K562 (cell line): Measurements from ENCODE around the gene TSPYL4. TPM values are rescaled to one million over a fixed set of nuclear protein-coding genes. Genes with fewer than 3 reads are reported as not detected.

Experiments
- BMI1 ChIP-seq: fragments of 150-350 bp; IDR thresholded peaks from 2 replicates; pipeline ENCODE4 v1.6.1; 2014; ENCODE audit warnings: low read length
- CHD4 ChIP-seq: fragments of 200-600 bp; sonication (generic); IDR thresholded peaks from 3 replicates; pipeline ENCODE4 v1.6.1; 2012; ENCODE audit warnings: low read depth, mild to moderate bottlenecking, mixed read lengths, low read length, inconsistent platforms; ENCODE audit not compliant: insufficient read depth, insufficient replicate concordance, poor library complexity, severe bottlenecking
- CREB1 ChIP-seq, 2 experiments: sonication (generic) in 1 of 2; formaldehyde crosslinking in 1 of 2; IDR thresholded peaks; 2 replicates each; pipeline versions ENCODE4 v1.6.1 to v1.8.0; 2012 to 2022; ENCODE audit warnings: inconsistent platforms in 1 of 2, mild to moderate bottlenecking in 1 of 2, missing genetic modification reagents in 1 of 2, moderate library complexity in 1 of 2
- CREM ChIP-seq: IDR thresholded peaks from 2 replicates; pipeline ENCODE4 v1.6.1; 2014; ENCODE audit warnings: antibody characterized with exemption, low read depth
- DDX20 ChIP-seq: fragments of 450-650 bp; IDR thresholded peaks from 2 replicates; pipeline ENCODE4 v1.6.1; 2016; ENCODE audit warnings: missing genetic modification characterization, low read depth, mild to moderate bottlenecking, missing compliant biosample characterization, moderate library complexity
- ETV1 ChIP-seq: fragments of 450-650 bp; conservative IDR thresholded peaks from 2 replicates; pipeline ENCODE4 v1.6.1; 2016; ENCODE audit warnings: missing genetic modification characterization, control low read depth, low read depth, missing compliant biosample characterization
- FOXJ3 ChIP-seq: sonication (generic); formaldehyde crosslinking; IDR thresholded peaks from 2 replicates; pipeline ENCODE4 v1.4.0; 2020; ENCODE audit warnings: mild to moderate bottlenecking, missing genetic modification reagents
- NFYB ChIP-seq: IDR thresholded peaks from 2 replicates; pipeline ENCODE4 v1.6.1; 2011; ENCODE audit warnings: mild to moderate bottlenecking, moderate library complexity; ENCODE audit not compliant: insufficient read length; ENCODE audit errors: extremely low read depth
- PHF21A ChIP-seq: fragments of 450-650 bp; IDR thresholded peaks from 2 replicates; pipeline ENCODE4 v1.6.1; 2017; ENCODE audit warnings: low read depth, borderline replicate concordance
- RB1 ChIP-seq: fragments of 450-650 bp; IDR thresholded peaks from 2 replicates; pipeline ENCODE4 v1.6.1; 2017; ENCODE audit warnings: low read depth, mild to moderate bottlenecking
- RFX1 ChIP-seq: fragments of 450-650 bp; IDR thresholded peaks from 2 replicates; pipeline ENCODE4 v1.6.1; 2016; ENCODE audit warnings: mild to moderate bottlenecking, moderate library complexity
- RFX5 ChIP-seq: IDR thresholded peaks from 2 replicates; pipeline ENCODE4 v1.6.1; 2011; ENCODE audit warnings: low read depth, mild to moderate bottlenecking, improper control_type of control experiment, low read length
- SLC30A9 ChIP-seq: fragments of 250-450 bp; sonication (Bioruptor Pico); IDR thresholded peaks from 2 replicates; pipeline ENCODE4 v1.8.0; 2022; ENCODE audit warnings: mild to moderate bottlenecking, moderate library complexity
- SMAD4 ChIP-seq: fragments of 250-450 bp; sonication (Bioruptor Pico); conservative IDR thresholded peaks from 2 replicates; pipeline ENCODE4 v1.8.0; 2021; ENCODE audit warnings: inconsistent platforms, mild to moderate bottlenecking, moderate library complexity
- ZNF75A ChIP-seq: fragments of 450-650 bp; formaldehyde crosslinking; IDR thresholded peaks from 2 replicates; pipeline ENCODE4 v1.4.0; 2020; ENCODE audit warnings: mild to moderate bottlenecking
- polyA plus RNA-seq, 8 experiments: library from polyadenylated mRNA; depleted of rRNA in 4 of 8; stranded (reverse) in 5 of 8; unstranded in 3 of 8; fragments of >200 nt; fragmentation: Nextera tagmentation in 2 of 8; fragmentation: Illumina TruSeq in 1 of 8; extraction: Ambion mirVana in 2 of 8; extraction: Trizol in 1 of 8; gene quantifications; 2 replicates each; pipeline versions ENCODE4 v1.2.1 to v1.2.3, GENCODE V29; 2011 to 2014; ENCODE audit warnings: inconsistent platforms in 1 of 8, missing spikeins in 1 of 8
- total RNA-seq, 7 experiments: library from RNA; depleted of rRNA in 6 of 7; stranded (reverse); fragments of >200 nt in 6 of 7; fragmentation: Illumina TruSeq in 2 of 7; extraction: Trizol in 2 of 7; gene quantifications; 2 replicates each; pipeline versions ENCODE4 v1.2.1 to v1.2.3, GENCODE V29; 2011 to 2021; ENCODE audit warnings: low replicate concordance in 1 of 7
- TF ChIP-seq, protein P1 (sequence below): fragments of 450-650 bp; IDR thresholded peaks from 2 replicates; pipeline ENCODE4 v1.6.1; 2016
- TF ChIP-seq, protein P2 (sequence below): fragments of 150-350 bp; conservative IDR thresholded peaks from 2 replicates; pipeline ENCODE4 v1.6.1; 2014; ENCODE audit warnings: low read length
- TF ChIP-seq, protein P3 (sequence below), 2 experiments: IDR thresholded peaks in 1 of 2; conservative IDR thresholded peaks in 1 of 2; 2 replicates each; pipeline ENCODE4 v1.6.1; 2016; ENCODE audit warnings: low read depth in 2 of 2, mild to moderate bottlenecking in 1 of 2, missing compliant biosample characterization in 1 of 2, missing genetic modification characterization in 1 of 2, moderate library complexity in 1 of 2
- TF ChIP-seq, protein P4 (sequence below): sonication (generic); formaldehyde crosslinking; IDR thresholded peaks from 2 replicates; pipeline ENCODE4 v1.9.0; 2022; ENCODE audit warnings: mild to moderate bottlenecking, missing genetic modification reagents
- TF ChIP-seq, protein P5 (sequence below): fragments of 250-450 bp; sonication (Bioruptor Pico); IDR thresholded peaks from 2 replicates; pipeline ENCODE4 v1.5.0; 2020; ENCODE audit warnings: mild to moderate bottlenecking

TSPYL4 gene
- total and polyA plus RNA-seq, 9 of the 15 experiments (the other 6 are each of a cell fraction or from before 2014, with no cell fraction given), result 0.69 to 18.0 (median 9.1) TPM

DNA sequence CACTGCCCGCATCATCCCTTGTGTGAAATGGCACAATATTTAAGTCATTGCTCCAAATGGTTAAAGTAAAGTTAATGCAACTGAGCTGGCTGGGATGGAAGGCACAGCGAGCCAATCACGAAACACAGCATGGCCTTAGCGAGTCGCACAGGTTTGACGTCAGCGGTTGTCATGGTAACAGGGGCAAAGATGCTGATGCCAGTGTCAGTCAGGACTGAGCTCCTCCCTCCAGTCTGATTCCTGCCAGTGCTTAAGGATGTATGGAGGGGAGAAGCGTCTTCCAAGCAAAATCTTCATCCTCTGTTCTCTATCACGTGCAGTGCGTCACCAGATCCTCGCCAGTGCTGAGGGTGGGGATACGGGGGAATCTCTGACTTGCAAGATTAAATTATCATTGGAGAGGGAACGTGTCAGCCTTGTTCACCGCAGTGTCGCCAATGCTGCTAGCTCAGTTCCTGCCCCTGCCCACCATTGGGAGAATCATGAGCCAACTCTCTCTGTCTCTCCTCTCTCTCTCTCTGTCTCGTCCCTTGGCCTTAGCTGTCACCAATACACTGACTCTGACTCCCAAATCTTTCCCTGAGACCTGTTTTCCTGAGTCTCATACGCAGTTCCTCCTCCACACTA is 24.5 kb downstream of the TSPYL4 start (continued):
- TF ChIP-seq BMI1, result peak; percentile 70; the same call in 1 of the 2 replicates
- no peak for TF ChIP-seq CHD4
- TF ChIP-seq, protein P1, sequence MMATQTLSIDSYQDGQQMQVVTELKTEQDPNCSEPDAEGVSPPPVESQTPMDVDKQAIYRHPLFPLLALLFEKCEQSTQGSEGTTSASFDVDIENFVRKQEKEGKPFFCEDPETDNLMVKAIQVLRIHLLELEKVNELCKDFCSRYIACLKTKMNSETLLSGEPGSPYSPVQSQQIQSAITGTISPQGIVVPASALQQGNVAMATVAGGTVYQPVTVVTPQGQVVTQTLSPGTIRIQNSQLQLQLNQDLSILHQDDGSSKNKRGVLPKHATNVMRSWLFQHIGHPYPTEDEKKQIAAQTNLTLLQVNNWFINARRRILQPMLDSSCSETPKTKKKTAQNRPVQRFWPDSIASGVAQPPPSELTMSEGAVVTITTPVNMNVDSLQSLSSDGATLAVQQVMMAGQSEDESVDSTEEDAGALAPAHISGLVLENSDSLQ, result peak; percentile 91
- TF ChIP-seq FOXJ3 (CRISPR knock-in tag), result no peak
- TF ChIP-seq SLC30A9 (CRISPR knock-in tag), result no peak
- no peak for TF ChIP-seq SMAD4 (CRISPR knock-in tag)
- no peak for TF ChIP-seq ETV1
- peak; percentile 95 for TF ChIP-seq RFX5
- TF ChIP-seq, protein P2, sequence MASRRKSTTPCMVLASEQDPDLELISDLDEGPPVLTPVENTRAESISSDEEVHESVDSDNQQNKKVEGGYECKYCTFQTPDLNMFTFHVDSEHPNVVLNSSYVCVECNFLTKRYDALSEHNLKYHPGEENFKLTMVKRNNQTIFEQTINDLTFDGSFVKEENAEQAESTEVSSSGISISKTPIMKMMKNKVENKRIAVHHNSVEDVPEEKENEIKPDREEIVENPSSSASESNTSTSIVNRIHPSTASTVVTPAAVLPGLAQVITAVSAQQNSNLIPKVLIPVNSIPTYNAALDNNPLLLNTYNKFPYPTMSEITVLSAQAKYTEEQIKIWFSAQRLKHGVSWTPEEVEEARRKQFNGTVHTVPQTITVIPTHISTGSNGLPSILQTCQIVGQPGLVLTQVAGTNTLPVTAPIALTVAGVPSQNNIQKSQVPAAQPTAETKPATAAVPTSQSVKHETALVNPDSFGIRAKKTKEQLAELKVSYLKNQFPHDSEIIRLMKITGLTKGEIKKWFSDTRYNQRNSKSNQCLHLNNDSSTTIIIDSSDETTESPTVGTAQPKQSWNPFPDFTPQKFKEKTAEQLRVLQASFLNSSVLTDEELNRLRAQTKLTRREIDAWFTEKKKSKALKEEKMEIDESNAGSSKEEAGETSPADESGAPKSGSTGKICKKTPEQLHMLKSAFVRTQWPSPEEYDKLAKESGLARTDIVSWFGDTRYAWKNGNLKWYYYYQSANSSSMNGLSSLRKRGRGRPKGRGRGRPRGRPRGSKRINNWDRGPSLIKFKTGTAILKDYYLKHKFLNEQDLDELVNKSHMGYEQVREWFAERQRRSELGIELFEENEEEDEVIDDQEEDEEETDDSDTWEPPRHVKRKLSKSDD, result no peak
- no peak for TF ChIP-seq ZNF75A (CRISPR knock-in tag)
- no peak for TF ChIP-seq DDX20
- peak; percentile 97 for TF ChIP-seq RFX1
- TF ChIP-seq, protein P3, sequence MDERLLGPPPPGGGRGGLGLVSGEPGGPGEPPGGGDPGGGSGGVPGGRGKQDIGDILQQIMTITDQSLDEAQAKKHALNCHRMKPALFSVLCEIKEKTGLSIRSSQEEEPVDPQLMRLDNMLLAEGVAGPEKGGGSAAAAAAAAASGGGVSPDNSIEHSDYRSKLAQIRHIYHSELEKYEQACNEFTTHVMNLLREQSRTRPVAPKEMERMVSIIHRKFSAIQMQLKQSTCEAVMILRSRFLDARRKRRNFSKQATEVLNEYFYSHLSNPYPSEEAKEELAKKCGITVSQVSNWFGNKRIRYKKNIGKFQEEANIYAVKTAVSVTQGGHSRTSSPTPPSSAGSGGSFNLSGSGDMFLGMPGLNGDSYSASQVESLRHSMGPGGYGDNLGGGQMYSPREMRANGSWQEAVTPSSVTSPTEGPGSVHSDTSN (CRISPR knock-in tag; IDR thresholded peaks at IDR 0.05; ENCODE audit: low read depth), result no peak
- TF ChIP-seq, protein P3 (tag; conservative IDR thresholded peaks at IDR 0.05; ENCODE audit: low read depth), result peak; percentile 74
- TF ChIP-seq RB1, result no peak
- peak; percentile 83 for TF ChIP-seq CREB1 (IDR thresholded peaks at IDR 0.05)
- TF ChIP-seq CREB1 (CRISPR knock-in tag; IDR thresholded peaks at IDR 0.05), result peak; percentile 72
- peak; percentile 76 for TF ChIP-seq NFYB
- TF ChIP-seq CREM, result peak; percentile 96
- no peak for TF ChIP-seq PHF21A
- TF ChIP-seq, protein P4, sequence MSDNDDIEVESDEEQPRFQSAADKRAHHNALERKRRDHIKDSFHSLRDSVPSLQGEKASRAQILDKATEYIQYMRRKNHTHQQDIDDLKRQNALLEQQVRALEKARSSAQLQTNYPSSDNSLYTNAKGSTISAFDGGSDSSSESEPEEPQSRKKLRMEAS (CRISPR knock-in tag), result no peak
- TF ChIP-seq, protein P5, sequence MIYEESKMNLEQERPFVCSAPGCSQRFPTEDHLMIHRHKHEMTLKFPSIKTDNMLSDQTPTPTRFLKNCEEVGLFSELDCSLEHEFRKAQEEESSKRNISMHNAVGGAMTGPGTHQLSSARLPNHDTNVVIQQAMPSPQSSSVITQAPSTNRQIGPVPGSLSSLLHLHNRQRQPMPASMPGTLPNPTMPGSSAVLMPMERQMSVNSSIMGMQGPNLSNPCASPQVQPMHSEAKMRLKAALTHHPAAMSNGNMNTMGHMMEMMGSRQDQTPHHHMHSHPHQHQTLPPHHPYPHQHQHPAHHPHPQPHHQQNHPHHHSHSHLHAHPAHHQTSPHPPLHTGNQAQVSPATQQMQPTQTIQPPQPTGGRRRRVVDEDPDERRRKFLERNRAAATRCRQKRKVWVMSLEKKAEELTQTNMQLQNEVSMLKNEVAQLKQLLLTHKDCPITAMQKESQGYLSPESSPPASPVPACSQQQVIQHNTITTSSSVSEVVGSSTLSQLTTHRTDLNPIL (CRISPR knock-in tag), result no peak
